Measurements from ENCODE around the gene YY1AP1.
"Not testable (repeated sequence)": the region's sequence is repeated elsewhere in the genome, so short reads cannot be mapped to it uniquely, and the experiment has no call there.

- TF ChIP-seq POLR2A (IDR thresholded peaks at IDR 0.05); CTCF (IDR thresholded peaks at IDR 0.05); EP300 (IDR thresholded peaks at IDR 0.05; ENCODE audit: low read depth): not testable (repeated sequence)
These were observed 24.1 kb upstream of the YY1AP1 start for GRCh38 chr1:155712636-155713035.
